Astrocyte (in vitro differentiated cells and primary cell): ENCODE data around the gene PLEKHG4B. TPM values are rescaled to one million over a fixed set of nuclear protein-coding genes. Genes with fewer than 3 reads are reported as not detected.

ENCODE experiments used
- DNase-seq: peaks from one replicate; pipeline ENCODE4 v3.0.0-alpha.2; 2010; ENCODE audit warnings: low read depth
- FAIRE-seq: peaks from 2 replicates; lab custom pipeline; 2011; peaks lifted over from hg19 to GRCh38; lab: Jason Lieb, UNC
- H2AFZ ChIP-seq: 2 replicates; pipeline ENCODE4 v1.6.0; 2012; ENCODE audit warnings: low read depth, low read length, inconsistent platforms
- H3K27ac ChIP-seq: 2 replicates; pipeline ENCODE4 v1.5.1; 2011; ENCODE audit warnings: low read depth, low read length, inconsistent platforms
- H3K27me3 ChIP-seq: 2 replicates; pipeline ENCODE4 v1.6.0; 2011; ENCODE audit warnings: low read length, inconsistent platforms; ENCODE audit not compliant: insufficient read depth
- H3K36me3 ChIP-seq: 2 replicates; pipeline ENCODE4 v1.5.1; 2011; ENCODE audit warnings: low read length, inconsistent platforms; ENCODE audit not compliant: insufficient read depth
- H3K4me1 ChIP-seq: 2 replicates; pipeline ENCODE4 v1.5.1; 2011; ENCODE audit warnings: low read length, inconsistent platforms; ENCODE audit not compliant: insufficient read depth
- H3K4me2 ChIP-seq: 2 replicates; pipeline ENCODE4 v1.6.0; 2012; ENCODE audit warnings: low read length, inconsistent platforms
- H3K4me3 ChIP-seq: 2 replicates; pipeline ENCODE4 v1.5.1; 2011; ENCODE audit warnings: low read depth, mild to moderate bottlenecking, low read length, inconsistent platforms; ENCODE audit not compliant: insufficient read depth
- H3K79me2 ChIP-seq: 2 replicates; pipeline ENCODE4 v1.6.0; 2012; ENCODE audit warnings: mild to moderate bottlenecking, low read length, inconsistent platforms; ENCODE audit not compliant: insufficient read depth
- H3K9ac ChIP-seq: 2 replicates; pipeline ENCODE4 v1.6.0; 2012; ENCODE audit warnings: mild to moderate bottlenecking, low read length, inconsistent platforms
- H3K9me3 ChIP-seq: 2 replicates; pipeline ENCODE4 v1.5.1; 2012; ENCODE audit warnings: low read depth, mild to moderate bottlenecking, low read length, inconsistent platforms; ENCODE audit not compliant: insufficient read depth
- H4K20me1 ChIP-seq: 2 replicates; pipeline ENCODE4 v1.6.0; 2012; ENCODE audit warnings: low read length, inconsistent platforms; ENCODE audit not compliant: insufficient read depth
- H3K27ac Mint-ChIP-seq: one replicate; pipeline ENCODE4 v1.8.0; 2021; ENCODE audit warnings: mild to moderate bottlenecking, mixed read lengths; ENCODE audit not compliant: unreplicated experiment
- H3K27me3 Mint-ChIP-seq: one replicate; pipeline ENCODE4 v1.8.0; 2021; ENCODE audit warnings: low read depth, mixed read lengths; ENCODE audit not compliant: unreplicated experiment
- H3K36me3 Mint-ChIP-seq: one replicate; pipeline ENCODE4 v1.8.0; 2021; ENCODE audit warnings: low read depth, mixed read lengths; ENCODE audit not compliant: unreplicated experiment
- H3K4me1 Mint-ChIP-seq: one replicate; pipeline ENCODE4 v1.8.0; 2021; ENCODE audit warnings: low read depth, mixed read lengths; ENCODE audit not compliant: unreplicated experiment
- H3K4me3 Mint-ChIP-seq: one replicate; pipeline ENCODE4 v1.8.0; 2021; ENCODE audit warnings: mild to moderate bottlenecking, moderate library complexity, mixed read lengths; ENCODE audit not compliant: unreplicated experiment
- H3K9me3 Mint-ChIP-seq: one replicate; pipeline ENCODE4 v1.8.0; 2021; ENCODE audit warnings: mild to moderate bottlenecking, mixed read lengths; ENCODE audit not compliant: unreplicated experiment
- CTCF ChIP-seq: IDR thresholded peaks from 2 replicates; pipeline ENCODE4 v1.5.1; 2011; ENCODE audit warnings: low read depth, mild to moderate bottlenecking, inconsistent platforms, low read length, moderate library complexity; ENCODE audit not compliant: insufficient read depth
- EZH2 ChIP-seq: IDR thresholded peaks from 2 replicates; pipeline ENCODE4 v1.6.1; 2012; ENCODE audit warnings: mild to moderate bottlenecking, low read length, inconsistent platforms; ENCODE audit not compliant: insufficient read depth
- total RNA-seq: library from RNA; stranded (reverse); gene quantifications from 2 replicates; pipeline ENCODE4 v1.2.1, GENCODE V29; 2021

PLEKHG4B gene
- total RNA-seq, 1 donor from 2014 or later: 8.1 TPM

DNA sequence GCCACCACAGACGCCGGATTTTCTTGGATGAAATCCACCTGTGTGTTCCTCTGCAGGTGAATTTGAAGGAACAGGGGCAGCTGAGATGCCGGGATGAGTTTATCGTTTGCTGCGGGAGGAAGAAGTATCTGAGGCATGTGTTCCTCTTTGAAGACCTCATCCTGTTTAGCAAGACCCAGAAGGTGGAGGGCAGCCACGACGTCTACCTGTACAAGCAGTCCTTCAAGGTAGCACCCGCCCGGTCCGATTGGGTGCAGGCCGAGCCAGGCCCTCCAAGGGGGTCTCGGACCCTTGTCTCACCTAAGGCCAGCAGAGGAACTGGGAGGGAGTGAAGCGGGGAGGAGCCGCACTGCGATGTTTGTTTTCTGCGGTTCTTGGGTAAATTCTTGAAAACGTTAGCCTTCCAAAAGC lies 80.9 kb downstream of the PLEKHG4B start:
- peaks cover 18% of the 10 kb centered on the region for H3K4me1 ChIP-seq
- H3K27ac Mint-ChIP-seq: no peak overlapping the region
- no peaks in the 10 kb centered on the region for H3K9me3 ChIP-seq
- H3K4me3 ChIP-seq: no peak overlapping the region
- H3K27ac ChIP-seq: no peak overlapping the region
- H3K9ac ChIP-seq: no peak overlapping the region
- no peak for TF ChIP-seq CTCF
- TF ChIP-seq EZH2: no peak
- DNase-seq (no peak), FAIRE-seq (no peak)
- no peaks in the 10 kb centered on the region for H3K9me3 Mint-ChIP-seq
- no peaks in the 10 kb centered on the region for H3K27me3 ChIP-seq
- H3K4me2 ChIP-seq: no peak overlapping the region
- peaks cover 30% of the 10 kb centered on the region for H3K27me3 Mint-ChIP-seq
- no peaks in the 10 kb centered on the region for H3K36me3 Mint-ChIP-seq
- H4K20me1 ChIP-seq: no peaks in the 10 kb centered on the region
- H3K4me3 Mint-ChIP-seq: no peak overlapping the region
- peaks cover 19% of the 10 kb centered on the region for H3K4me1 Mint-ChIP-seq
- H2AFZ ChIP-seq: no peak overlapping the region
- H3K79me2 ChIP-seq: no peaks in the 10 kb centered on the region
- H3K36me3 ChIP-seq: no peaks in the 10 kb centered on the region

DNA sequence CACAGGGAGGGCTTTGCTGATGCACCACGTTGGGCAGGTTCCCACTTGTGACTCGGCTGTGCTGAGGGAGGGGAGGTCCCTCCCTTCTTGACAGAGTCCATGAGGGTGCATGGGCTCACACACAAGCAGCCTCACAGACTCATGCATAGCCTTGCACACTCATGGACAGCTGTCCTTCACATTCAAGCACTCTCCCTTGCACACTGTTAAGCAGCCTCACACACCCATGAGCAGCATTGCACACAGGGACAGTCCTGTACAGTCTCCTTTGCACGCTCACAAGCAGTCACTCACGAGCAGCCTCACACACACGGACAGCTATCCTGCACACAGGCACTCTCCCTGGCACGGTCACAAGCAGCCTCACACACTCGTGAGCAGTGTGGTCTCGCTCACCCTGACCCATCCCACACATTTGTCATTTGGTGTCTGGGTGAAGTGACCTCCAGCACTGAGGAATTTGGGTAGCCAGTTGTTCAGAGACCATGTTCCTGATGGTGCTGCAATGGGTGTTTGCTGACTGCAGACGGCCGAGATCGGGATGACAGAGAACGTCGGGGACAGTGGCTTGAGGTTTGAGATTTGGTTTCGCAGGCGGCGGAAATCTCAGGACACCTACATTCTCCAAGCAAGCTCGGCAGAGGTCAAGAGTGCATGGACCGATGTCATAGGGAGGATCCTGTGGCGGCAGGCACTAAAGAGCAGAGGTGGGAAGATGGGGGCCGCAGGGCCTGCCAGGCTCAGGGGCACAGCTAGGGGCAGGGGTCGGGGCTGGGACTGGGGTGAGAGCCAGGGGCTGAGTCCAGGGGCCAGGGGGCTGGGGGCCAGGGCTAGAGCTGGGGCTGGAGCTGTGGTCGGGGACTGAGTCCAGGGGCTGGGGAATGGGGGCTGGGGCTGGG lies 81.7 kb downstream of the PLEKHG4B start:
- Histone ChIP-seq H3K4me2 (no peak overlapping the region), H3K27me3 (no peaks in the 10 kb centered on the region), H3K36me3 (no peaks in the 10 kb centered on the region), H3K27ac (no peak overlapping the region), H3K9ac (no peak overlapping the region), H3K4me1 (peaks cover 14% of the 10 kb centered on the region), H3K4me3 (no peak overlapping the region), H4K20me1 (no peaks in the 10 kb centered on the region), H2AFZ (no peak overlapping the region), H3K79me2 (no peaks in the 10 kb centered on the region), H3K9me3 (no peaks in the 10 kb centered on the region)
- Mint-ChIP-seq H3K36me3 (no peaks in the 10 kb centered on the region), H3K4me3 (no peak overlapping the region), H3K4me1 (peaks cover 15% of the 10 kb centered on the region), H3K27ac (no peak overlapping the region), H3K9me3 (no peaks in the 10 kb centered on the region), H3K27me3 (peaks cover 30% of the 10 kb centered on the region)
- no peak for TF ChIP-seq EZH2
- TF ChIP-seq CTCF: no peak
- FAIRE-seq: no peak
- DNase-seq: no peak

- FAIRE-seq (no peak), DNase-seq (no peak)
- H3K27ac Mint-ChIP-seq: no peak overlapping the region
- Histone ChIP-seq H3K4me3 (no peak overlapping the region), H4K20me1 (no peaks in the 10 kb centered on the region), H3K4me1 (peaks cover 9% of the 10 kb centered on the region), H3K79me2 (no peaks in the 10 kb centered on the region), H3K27ac (no peak overlapping the region), H3K9ac (no peak overlapping the region), H3K4me2 (no peak overlapping the region), H3K27me3 (no peaks in the 10 kb centered on the region), H3K9me3 (no peaks in the 10 kb centered on the region), H2AFZ (no peak overlapping the region), H3K36me3 (no peaks in the 10 kb centered on the region)
- no peaks in the 10 kb centered on the region for H3K36me3 Mint-ChIP-seq
- H3K4me3 Mint-ChIP-seq: no peak overlapping the region
- no peaks in the 10 kb centered on the region for H3K9me3 Mint-ChIP-seq
- H3K27me3 Mint-ChIP-seq: peaks cover 30% of the 10 kb centered on the region
- H3K4me1 Mint-ChIP-seq: peaks cover 9% of the 10 kb centered on the region
- TF ChIP-seq EZH2: no peak
- no peak for TF ChIP-seq CTCF
These were observed 82.3 kb downstream of the PLEKHG4B start for GRCh38 chr5:174291-174600.
